GM18517 (cell line): ENCODE data around the gene TRIM15.
"Not testable (repeated sequence)": the region's sequence is repeated elsewhere in the genome, so short reads cannot be mapped to it uniquely, and the experiment has no call there.

Source experiments
- ATAC-seq: cut with Tn5 transposase; IDR thresholded peaks from one replicate; pipeline ENCODE4 v1.9.1; 2021; ENCODE audit warnings: mild to moderate bottlenecking, moderate library complexity; ENCODE audit not compliant: unreplicated experiment

The TRIM15 gene

DNA sequence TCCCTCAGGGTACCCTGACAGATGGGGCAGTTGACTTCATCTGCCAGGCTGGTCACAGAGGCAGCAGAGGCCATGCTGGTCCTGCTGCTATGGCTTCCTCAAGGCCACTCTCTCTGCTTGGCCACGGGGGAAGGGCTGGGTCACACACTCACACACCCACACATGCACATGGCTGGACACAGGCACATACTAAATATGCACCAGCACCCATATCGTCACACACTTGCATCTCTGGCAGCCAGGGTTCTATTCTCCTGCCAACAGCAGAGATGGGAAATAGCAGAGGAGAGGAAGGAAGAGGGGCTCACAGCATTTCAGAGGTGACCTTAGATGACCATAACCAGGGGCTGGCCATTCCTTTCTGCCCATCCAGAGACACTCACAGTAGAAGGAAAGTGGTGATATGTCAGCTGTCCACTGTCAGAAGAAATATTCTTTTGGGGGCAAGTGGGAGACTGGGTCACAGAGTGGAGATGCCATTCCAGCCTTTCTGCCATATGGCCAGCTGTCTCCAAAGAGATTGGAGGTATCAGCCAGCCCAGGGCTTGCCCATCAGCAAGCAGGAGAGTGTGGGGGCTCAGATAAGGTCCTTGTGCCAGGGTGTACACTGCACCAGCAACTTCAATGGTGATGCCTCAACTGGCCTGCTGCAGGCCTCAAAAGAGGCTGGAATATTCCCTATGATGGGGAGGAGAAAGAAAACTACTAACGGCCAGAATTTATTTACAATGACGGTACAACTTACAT, 2.4 kb upstream of the TRIM15 start, which contains the start of gene TRIM10:
Gene TRIM10, minus strand, starts transcription at position 427 of the 747 bp plus-strand sequence. Its CDS starts 353 bp downstream, at position 74.
- ATAC-seq, result no peak

DNA sequence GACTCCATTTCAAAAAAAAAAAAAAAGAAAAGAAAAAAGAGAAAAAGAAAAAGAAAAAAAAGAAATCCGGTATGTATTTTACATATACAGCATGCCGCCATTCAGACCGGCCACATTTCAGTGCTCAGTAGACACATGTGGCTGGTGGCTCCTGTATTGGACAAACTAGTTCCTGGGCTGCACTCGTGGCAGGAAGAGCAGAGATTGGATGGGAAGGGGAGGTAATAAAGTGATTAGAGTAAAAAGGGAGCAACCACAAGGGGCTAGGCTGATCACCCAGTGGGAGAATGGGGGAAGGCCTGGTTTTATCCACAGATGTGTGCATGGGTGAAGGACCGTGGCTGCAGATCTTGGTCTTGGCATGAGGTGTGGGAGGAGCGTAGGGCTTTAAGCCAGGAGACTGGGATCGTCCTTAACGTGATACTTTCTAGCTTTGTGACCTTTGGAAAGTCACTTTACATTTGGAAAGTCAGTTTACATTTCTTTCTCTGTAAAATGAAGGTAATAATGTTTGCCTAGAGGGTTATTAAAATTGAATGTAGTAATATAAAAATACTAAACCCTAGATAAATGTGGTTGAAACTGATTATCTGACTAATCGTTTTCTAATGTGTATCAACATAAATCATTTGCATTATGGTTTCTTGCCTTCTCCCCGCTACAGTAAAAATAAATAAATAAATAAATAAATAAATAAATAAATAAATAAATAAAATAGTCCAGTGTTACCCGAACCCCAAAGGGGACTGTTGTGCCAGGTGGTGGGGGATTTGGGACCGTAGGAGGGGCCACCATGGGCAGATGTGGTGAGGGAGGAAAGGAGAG, 869 bp upstream of the TRIM15 start:
- ATAC-seq, result no peak

DNA sequence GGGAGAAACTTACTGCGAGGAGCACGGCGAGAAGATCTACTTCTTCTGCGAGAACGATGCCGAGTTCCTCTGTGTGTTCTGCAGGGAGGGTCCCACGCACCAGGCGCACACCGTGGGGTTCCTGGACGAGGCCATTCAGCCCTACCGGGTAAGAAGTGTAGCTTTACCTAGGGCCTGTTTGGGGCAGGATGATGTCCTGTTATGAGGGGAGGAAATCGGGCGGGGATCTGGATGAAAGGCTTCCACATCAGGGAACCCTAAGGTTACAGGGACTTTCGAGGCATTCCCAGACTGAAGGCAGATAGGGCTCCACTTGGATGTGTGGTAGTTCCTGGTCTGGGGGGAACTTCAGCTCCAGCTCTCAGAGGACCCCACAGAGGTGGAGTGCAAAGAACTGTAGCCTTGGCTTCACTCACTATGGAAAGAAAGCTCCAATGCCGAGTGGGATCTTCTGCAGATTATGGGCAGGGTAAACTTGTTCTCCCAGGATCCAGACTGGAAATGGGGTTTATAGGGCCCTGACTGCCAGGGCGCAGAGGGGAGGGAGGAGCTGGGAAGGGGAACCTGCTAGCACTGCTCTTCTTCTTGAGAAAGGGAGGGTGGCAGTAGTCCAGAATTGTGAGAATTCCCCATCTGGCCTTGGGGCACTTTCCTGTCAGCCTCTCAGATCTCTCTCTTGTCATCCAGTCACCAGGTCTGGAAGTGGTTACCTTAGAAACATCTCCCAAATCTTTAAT, 740 bp downstream of the TRIM15 start:
- ATAC-seq, result no peak

DNA sequence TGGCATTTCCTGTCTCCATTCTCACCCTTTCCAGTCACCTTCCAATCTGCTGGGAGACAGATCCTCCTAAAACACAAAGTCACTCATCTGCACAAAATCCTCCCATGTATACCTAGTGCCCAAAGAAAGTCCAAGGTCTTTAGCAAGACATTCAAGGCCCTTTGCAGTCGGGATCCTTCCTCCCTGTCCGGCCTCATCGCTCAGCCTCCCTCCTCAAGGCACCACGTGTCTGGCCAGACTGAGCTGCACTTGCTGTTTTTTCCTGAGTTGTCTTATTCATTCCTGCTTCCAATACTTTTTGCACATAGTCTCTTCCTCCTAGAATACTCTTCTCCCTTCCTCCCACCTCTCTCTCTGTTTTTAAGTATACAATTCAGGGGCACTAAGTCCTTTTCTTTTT, 1.4 kb downstream of the TRIM15 start:
- ATAC-seq, result no peak

DNA sequence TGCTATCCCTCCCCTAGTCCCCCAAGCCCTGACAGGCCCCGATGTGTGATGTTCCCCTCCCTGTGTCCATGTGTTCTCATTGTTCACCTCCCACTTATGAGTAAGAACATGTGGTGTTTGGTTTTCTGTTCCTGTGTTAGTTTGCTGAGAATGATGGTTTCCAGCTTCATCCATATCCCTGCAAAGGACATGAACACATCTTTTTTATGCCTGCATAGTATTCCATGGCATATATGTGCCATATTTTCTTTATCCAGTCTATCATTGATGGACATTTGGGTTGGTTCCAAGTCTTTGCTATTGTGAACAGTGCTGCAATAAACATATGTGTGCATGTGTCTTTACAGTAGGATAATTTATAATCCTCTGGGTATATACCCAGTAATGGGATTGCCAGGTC, 1.9 kb downstream of the TRIM15 start:
- not testable (repeated sequence) for ATAC-seq

DNA sequence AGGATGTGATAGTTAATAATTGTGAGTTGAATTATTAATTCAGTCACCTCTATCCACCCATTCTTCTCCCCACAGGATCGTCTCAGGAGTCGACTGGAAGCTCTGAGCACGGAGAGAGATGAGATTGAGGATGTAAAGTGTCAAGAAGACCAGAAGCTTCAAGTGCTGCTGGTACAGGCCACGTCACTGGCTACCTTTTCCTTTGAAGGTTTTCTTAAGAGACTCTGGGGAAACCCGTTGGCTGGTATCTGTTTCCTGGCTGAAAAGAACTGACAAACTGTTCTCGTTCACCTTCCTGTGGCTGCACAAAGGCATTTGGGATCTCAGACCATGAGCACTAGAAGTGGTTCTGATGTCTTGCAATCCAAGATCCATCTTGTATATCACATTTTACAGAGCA, 3.8 kb downstream of the TRIM15 start:
- ATAC-seq, result no peak

DNA sequence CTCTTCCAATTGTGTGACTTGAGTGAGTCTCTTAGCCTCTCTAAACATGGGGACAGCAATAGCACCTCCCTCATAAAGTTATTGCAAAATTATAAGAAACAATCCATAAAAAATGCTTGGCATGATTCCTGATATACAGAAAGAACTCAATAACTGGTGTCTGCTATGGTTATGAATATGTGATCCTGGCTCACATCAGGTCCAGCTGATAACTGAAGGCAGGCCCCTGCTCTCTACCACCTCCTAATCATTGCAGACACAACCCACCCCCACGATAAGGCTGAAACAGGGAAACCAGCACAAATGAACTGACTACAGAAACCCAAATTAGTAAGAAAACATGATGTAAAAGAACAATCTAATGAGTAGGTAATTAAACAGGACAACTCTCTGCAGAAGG, 5.4 kb downstream of the TRIM15 start:
- ATAC-seq, result no peak

DNA sequence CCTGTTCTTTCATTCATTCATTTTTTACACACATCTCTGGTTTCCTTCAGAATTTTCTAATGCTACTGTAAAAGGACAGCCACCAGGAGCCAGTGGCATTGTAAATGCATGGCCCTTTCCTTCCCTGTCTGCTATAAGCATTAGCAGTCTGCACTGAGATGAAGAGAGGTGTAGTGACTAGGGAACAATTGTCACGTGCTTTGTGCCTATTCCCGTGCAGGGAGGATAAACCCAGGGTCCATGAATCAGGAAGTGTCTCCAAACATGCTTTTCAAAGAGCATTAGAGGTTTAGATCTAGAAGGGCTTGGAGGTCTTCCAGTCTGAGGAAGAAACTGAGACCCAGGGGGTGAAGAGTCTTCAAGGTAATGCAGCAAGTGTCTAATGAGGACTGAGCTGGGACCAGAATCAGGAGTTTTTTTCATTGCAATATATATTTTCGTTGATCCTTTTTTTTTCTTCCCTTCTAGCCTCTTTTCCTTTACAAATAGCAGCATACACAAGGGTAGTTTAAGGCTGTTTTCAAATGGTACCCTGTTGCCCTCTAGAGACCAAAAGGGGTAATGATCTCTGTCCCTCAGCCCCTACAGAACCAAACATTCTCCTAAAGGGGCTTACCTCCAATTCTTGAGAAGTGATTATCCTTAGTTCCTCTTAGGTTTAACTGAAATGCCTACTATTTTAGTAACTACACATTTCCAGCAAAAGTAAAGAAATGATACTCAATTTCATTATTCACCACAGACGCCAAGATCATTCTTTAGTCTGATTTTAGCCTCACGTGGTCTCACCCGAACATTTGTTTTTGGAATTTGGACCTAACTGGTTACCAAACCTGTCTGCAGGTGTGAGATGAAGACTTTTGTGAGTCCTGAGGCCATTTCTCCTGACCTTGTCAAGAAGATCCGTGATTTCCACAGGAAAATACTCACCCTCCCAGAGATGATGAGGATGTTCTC, 6.6 kb downstream of the TRIM15 start:
- no peak for ATAC-seq

DNA sequence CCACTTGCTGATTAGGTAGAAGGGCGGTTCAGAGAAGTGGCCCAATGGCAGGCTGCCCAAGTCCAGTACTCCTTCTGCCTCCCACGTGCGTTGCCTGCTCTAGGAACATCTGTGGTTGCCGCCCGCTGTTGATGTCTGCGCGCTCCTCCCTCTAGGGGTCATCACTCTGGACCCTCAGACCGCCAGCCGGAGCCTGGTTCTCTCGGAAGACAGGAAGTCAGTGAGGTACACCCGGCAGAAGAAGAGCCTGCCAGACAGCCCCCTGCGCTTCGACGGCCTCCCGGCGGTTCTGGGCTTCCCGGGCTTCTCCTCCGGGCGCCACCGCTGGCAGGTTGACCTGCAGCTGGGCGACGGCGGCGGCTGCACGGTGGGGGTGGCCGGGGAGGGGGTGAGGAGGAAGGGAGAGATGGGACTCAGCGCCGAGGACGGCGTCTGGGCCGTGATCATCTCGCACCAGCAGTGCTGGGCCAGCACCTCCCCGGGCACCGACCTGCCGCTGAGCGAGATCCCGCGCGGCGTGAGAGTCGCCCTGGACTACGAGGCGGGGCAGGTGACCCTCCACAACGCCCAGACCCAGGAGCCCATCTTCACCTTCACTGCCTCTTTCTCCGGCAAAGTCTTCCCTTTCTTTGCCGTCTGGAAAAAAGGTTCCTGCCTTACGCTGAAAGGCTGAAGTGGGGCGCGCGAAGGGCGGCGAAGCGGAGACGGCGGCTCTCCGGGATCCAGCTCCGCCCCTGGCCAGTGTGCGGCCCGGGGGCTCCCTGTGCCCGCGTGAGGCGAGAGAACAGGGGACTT, 8.5 kb downstream of the TRIM15 start:
- no peak for ATAC-seq

DNA sequence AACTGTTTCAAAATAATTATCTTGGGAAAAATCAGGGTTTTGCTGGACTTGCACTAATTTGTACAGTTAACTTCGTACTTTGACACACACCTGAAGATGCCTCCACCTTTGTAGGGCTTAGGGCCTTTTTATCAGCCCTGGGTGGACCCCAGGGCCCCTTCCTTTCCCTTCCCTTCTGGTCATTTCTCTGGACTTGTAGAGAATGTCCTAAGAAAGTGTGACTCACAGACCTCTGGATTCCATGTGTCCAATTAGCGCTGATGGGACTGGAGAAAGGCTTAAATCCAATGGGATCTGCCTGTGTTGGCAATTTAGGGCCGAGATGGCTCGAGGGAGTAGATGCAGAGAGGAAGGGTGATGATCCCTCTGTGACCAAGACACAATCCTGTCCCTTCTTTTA, 9.3 kb downstream of the TRIM15 start:
- ATAC-seq, result no peak

DNA sequence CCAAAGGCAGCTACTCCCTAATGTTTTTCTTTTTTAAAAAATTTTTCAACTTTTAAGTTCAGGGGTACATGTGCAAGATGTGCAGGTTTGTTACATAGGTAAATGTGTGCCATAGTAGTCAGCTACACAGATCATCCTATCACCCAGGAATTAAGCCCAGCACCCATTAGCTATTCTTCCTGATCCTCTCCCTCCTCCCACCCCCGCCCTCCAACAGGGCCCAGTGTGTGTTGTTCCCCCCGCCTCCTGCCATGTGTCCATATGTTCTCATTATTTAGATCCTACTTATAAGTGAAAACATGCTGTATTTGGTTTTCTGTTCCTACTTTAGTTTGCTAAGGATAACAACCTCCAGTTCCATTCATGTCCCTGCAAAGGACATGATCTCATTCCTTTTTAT, 12.4 kb downstream of the TRIM15 start:
- ATAC-seq, result no peak

DNA sequence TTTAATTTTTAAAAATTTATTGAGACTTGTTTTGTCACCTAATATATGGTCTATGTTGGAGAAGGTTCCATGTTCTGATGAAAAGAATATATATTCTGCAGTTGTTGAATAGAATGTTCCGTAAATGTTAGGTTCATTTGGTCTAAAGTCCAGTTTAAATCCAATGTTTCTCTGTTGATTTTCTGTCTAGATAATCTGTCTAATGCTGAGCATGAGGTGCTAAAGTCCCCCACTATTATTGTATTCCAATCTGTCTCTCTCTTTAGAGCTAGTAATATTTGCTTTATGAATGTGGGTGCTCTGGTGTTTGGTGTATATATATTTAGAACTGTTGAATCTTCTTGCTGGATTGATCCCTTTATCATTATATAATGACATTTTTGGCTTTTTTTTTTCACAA, 15.5 kb downstream of the TRIM15 start:
- no peak for ATAC-seq

DNA sequence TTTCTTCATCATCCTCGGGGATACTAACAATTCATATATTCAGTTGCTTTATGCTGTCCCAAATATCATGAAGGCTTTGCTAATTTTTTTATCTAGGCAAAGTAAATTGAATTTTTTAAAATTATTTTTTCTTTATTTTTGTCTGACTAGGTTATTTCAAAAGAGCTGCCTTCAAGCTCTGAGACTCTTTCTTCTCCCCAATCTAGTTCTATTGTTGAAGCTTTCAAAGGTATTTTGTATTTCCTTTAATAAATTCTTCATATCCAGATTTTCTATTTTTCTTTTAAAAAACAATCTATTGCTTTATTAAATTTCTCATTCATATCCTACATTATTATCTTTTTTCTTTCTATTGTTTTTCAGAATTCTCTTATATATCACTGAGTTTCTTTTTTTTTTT, 16.8 kb downstream of the TRIM15 start:
- ATAC-seq, result no peak

DNA sequence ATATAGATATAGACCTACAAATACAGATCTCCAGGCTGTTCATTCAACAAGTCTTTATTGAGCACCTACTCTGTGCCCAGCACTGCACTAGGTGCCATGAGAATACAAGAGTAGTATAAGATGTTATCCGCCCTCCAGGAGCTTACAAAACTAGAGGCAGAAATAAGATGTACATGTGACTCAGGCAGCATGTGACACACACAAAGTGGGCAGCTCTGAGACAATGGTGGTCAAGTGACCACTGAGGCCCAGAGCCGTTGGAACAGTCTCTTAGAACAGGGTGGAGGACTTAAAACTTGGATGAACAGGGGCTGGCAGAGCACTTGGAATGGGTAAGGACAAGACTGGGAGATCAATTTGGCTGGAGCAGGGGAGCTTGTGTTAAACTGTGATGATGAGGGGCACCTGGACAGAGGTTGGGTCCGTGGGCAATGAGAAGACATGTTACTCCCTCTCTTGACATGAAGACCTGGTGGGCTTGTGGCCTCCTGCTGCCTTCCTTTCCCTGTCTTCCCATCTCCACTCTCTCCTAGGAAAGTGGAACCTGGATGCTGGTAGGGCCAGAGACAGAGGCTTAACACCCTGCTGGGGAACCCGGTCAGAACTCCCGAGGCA, 21.2 kb downstream of the TRIM15 start:
- no peak for ATAC-seq

DNA sequence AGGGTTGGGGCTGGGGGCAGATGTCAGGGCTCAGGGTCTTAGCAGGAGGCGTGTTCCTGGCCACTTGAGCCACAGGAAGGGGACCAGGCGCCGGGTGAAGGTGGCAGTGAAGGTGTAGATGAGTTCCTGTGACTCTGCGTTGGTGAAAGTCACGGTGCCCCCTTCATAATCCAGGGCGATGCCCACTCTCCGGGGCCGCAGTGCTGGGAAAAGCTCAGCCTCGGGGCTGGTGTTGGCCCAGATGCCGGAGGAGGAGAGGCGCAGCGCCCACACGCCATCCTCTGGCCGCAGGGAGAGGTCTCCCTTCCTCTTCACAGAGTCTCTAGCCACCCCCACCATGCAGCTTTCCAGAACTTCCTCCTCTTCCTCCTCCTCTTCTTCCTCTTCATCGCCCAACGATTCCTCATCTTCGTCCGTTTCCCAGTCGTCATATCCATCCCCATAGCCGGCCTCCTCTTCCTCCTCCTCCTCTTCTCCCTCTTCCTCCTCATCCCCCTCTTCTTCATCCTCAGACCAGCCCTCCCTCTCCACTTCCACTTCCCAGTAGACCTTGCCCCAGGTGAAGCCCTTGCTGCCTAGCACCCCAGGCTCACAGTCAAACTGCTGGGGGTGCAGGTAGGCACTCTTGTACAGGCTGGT, 22.6 kb downstream of the TRIM15 start:
- ATAC-seq, result no peak

DNA sequence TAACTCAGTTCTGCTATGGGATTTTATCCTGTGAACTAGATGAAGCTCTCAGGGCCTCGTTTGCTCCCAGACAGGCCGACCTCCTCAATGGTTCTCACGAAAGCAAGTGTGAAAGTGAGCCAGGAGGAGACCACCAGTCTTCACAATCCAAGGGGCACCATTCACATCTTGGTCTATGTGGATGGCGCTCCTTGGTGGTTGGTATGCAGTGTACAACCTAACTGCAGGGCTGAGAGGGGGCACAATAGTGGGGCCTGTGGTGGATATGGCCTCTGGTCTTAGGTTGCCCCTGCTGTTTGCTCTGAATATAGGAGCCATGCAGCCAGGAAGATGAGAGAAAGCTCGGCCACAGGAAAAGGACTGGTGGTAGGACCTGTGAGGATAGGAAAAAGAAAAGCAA, 25.2 kb downstream of the TRIM15 start:
- no peak for ATAC-seq

DNA sequence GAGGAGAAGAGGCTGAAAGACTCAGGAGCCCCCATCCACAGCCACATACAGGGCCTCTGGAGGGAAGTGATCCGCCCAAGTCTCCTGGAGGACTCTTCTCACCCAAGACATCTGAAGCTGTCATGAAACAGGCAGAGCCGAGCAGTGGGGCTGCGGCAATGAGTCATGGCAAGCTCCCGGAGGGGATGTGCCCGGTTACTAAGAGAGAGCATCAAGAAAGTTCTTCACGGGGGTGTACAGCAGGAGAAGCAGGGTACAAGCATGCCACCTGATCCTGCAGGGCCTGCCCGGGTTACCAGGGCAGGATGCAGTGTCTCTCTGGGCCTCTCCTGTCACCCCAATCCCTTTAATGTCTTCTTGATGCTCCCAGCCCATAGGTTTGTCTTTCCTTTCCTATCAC, 28.7 kb downstream of the TRIM15 start:
- no peak for ATAC-seq

DNA sequence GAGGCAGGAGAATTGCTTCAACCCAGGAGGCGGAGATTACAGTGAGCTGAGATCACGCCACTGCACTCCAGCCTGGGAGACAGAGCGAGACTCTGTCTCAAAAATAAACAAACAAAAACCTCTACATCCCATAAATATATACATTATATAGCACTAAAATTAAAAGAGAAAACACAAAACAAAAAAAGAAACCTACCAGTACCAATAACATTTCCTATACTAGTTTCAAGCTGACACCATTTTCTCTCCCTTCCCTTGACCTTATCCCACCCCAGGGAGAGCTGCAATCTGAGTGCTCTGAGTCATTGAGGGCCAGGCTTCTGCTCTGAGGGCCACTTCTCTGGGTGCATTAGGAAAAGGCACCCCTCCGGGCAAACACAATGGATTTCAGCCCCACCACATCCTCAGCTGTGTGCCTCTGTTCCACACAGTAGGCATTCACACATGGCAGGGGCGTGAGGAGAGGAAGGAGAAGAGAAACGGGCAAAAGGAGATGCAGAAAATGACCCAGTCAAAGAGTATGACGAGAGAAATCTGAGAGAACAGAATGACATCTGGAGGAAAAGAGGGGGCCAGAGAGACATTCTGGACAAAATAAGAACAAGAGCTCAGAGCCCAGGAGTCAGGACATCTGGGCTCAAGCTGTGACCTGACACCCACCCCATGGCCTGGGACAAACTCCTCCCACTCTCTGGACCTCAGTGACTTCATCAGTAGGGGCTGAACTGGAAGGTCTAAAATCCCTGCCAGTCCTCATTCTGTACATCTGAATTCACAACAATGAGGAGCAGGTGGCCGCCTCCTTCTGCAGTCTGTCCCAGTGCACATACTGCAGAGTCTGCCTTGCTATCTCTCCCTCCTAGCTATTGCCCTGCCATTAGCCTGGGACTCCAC, 31.7 kb downstream of the TRIM15 start:
- no peak for ATAC-seq
